Activated T-cell treated with anti-CD3 and anti-CD28 coated beads, Interleukin-2, amount 50 U/mL, for 24 hours (primary cell): ENCODE results near the gene HLA-DPB1.

Experiments used
- DNase-seq: peaks from one replicate; pipeline ENCODE4 v3.0.0-alpha.2; 2020
- H3K27ac Mint-ChIP-seq: 2 replicates; pipeline ENCODE4 v1.8.0; 2020; ENCODE audit warnings: mild to moderate bottlenecking, mixed read lengths
- H3K27me3 Mint-ChIP-seq: 2 replicates; pipeline ENCODE4 v1.8.0; 2020; ENCODE audit warnings: mixed read lengths
- H3K36me3 Mint-ChIP-seq: 2 replicates; pipeline ENCODE4 v1.8.0; 2020; ENCODE audit warnings: low read depth, mixed read lengths
- H3K4me1 Mint-ChIP-seq: 2 replicates; pipeline ENCODE4 v1.8.0; 2020; ENCODE audit warnings: low read depth, mixed read lengths
- H3K4me3 Mint-ChIP-seq: 2 replicates; pipeline ENCODE4 v1.8.0; 2020; ENCODE audit warnings: mild to moderate bottlenecking, moderate library complexity, mixed read lengths
- H3K9me3 Mint-ChIP-seq: 2 replicates; pipeline ENCODE4 v1.8.0; 2020; ENCODE audit warnings: mixed read lengths

The HLA-DPB1 gene

DNA sequence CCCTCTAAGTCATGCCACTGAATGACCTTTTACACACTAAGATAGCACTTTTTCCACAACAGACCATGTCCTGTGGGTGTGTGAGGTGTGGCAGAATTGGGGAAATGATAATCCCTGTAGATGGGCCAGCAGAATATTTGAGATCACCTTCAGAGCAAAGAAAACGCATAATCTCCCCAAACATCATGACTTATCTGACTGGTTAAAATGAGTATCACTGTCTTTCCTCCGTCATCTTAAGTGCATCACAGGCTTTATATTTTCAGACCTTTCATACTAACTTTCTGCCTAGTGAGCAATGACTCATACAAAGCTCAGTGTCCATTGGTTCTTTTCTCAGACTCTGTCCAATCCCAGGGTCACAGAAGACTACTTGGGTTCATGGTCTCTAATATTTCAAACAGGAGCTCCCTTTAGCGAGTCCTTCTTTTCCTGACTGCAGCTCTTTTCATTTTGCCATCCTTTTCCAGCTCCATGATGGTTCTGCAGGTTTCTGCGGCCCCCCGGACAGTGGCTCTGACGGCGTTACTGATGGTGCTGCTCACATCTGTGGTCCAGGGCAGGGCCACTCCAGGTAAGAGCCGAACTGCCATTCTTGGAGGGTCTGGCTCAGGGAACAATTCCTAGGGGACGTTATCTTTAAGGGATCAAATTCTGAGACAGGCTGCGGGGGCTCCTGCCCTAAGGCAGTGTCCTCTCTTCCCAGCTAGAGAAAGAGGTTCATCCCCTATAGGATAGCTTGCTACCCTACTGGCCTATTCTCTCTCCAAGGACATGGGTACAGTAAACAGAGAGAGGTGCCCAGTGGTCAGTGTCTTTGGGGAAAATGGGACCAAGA lies at the start of gene HLA-DPB1:
HLA-DPB1 (plus strand) TSS at position 423 of the 838 bp plus-strand sequence; CDS start at position 475, 52 bp downstream.
- H3K27ac Mint-ChIP-seq = peak within 1 kb of the TSS; percentile 65
- H3K4me3 Mint-ChIP-seq = peak within 1 kb of the TSS; percentile 76
- no peaks in the 10 kb centered on the region for H3K36me3 Mint-ChIP-seq
- no peaks in the 10 kb centered on the region for H3K9me3 Mint-ChIP-seq
- H3K27me3 Mint-ChIP-seq = no peaks in the 10 kb centered on the region
- peak; percentile 60 for DNase-seq
- peaks cover 52% of the 10 kb centered on the region for H3K4me1 Mint-ChIP-seq

DNA sequence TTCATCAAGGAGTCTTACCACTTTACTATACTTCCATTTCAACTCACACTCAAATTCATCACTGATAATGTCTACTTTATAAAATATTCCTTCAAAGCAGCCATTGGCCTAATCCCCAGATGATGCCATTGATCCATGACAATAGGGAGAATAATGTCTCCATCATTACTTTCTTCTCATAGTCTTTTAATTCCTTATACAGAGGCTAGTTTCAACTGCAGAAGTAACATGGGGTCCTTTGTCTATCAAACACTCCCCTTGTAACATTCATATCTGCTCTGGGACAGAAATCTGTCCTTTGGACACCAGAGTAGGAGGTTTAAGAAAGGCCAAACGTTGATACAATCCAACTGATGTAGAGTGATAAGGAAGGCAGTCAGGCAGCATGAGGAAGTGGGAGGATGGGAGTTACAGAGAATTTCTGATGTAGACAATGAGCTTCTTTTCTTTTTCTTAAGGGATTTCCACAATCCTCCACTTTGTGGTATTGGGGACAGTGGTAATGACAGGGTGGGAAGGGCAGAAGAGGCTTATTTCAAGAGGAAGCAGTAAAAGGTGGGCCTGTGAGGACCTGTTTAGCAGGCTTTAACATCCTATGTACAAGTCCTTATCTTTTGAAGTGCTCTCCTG lies 47.5 kb upstream of the HLA-DPB1 start:
- no peaks in the 10 kb centered on the region for H3K36me3 Mint-ChIP-seq
- no peaks in the 10 kb centered on the region for H3K9me3 Mint-ChIP-seq
- H3K4me3 Mint-ChIP-seq = no peak overlapping the region
- H3K4me1 Mint-ChIP-seq = peaks cover 11% of the 10 kb centered on the region
- DNase-seq = no peak
- peaks cover 11% of the 10 kb centered on the region for H3K27me3 Mint-ChIP-seq
- H3K27ac Mint-ChIP-seq = no peak overlapping the region

DNA sequence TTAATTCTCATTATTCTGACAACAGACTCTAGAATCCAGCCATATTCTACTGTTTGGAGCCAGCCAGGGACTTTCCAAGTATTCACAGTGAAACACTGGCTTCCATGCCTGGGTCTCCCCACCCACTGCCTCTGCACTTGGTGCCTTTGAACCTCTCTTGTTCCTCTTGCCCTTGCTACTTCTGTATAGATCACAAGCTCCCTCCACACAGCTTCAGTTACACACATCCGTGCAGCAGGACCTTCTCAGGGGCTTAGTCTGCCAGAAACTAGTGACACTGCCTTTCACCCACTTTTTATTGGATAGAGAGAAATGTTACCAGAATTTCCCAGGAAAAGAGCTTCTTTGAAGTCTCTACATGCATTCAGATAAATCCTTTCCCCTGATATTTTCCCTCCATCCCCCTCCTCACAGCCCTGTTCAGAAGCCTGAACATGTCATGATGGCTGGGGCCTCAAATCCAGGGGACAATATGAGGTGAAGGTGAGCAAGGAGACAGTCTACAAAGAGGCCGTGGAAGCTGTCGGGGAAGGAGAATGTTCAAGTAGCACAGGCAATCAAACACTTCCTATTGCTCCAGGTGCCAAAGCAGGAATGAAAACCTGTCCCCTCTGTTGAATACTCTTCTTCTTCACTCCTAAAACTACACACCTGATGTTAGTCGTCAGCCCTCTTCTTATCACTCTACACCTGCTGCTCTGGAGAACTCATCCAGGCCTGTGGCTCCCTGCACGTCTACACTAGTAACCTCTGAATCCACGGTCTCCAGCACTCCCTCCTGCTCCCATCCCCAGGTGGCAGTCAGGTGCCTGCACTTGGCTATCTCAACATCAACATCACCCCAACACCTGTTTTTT lies 46.2 kb upstream of the HLA-DPB1 start:
- H3K4me1 Mint-ChIP-seq = peaks cover 11% of the 10 kb centered on the region
- no peak for DNase-seq

DNA sequence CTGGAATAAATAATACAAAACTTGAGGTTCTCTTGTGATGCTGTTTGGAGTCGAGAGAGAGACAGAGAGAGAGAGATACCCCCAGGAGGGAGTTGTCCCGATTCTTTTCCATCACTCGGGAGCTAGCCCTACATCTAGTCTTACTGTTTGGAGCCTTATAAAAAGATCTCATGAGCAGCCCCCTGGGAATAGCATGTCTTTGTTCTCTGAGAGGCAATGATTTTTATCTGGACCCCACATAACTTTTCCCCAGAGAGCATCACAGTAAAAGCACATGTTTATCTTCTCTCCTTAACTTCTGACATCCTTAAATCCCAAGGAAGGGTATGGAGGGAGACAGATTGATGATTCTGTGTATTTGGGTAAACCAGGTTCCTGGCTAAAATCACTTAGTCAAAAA lies 45.5 kb upstream of the HLA-DPB1 start:
- Mint-ChIP-seq H3K36me3 (no peaks in the 10 kb centered on the region), H3K4me1 (peaks cover 11% of the 10 kb centered on the region), H3K4me3 (no peak overlapping the region), H3K27ac (no peak overlapping the region), H3K27me3 (peaks cover 17% of the 10 kb centered on the region), H3K9me3 (peaks cover 4% of the 10 kb centered on the region)
- no peak for DNase-seq

More for the DNA sequence above, 46.2 kb upstream of the HLA-DPB1 start:
- Mint-ChIP-seq H3K4me3 (no peak overlapping the region), H3K27me3 (peaks cover 14% of the 10 kb centered on the region), H3K27ac (no peak overlapping the region), H3K9me3 (no peaks in the 10 kb centered on the region), H3K36me3 (no peaks in the 10 kb centered on the region)

DNA sequence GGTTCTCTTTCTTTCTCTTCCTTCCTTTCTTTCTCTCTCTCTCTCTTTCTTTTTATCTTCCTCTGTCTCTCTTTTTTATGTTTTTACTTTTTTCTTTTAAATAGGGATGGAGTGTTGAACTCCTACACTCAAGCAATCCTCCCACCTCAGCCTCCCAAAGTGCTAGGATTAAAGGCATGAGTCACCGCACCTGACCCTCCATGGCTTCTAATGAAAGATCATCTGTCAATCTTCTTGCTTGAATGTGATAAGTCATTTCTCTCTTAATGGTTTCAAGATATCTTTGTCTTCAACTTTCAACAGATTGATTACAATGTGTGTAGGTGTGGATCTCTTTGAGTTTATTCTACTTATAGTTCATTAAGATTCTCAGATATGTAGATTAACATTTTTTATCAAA lies 41.2 kb upstream of the HLA-DPB1 start:
- Mint-ChIP-seq H3K4me1 (peaks cover under 1% of the 10 kb centered on the region), H3K36me3 (no peaks in the 10 kb centered on the region), H3K27me3 (peaks cover 25% of the 10 kb centered on the region), H3K9me3 (peaks cover 14% of the 10 kb centered on the region), H3K4me3 (no peak overlapping the region), H3K27ac (no peak overlapping the region)
- DNase-seq = no peak

DNA sequence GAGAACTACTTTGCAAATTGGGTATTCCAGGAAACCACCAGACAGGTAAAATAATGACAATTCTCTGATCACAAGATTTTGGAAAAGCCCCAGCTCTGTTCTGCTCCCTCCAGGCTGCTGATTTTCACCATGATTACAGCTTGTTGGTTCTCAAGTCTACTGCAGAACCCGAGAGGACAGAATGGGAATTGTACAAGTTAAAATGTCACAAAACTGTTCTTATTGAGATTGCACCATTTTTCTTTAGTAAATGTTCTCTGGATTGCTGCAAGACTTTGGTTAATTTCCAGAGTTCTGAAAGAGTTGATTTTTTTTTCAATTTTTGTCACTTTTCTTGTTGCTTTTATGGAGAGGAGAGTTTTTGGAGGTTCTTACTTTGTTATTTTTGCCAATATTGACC lies 39.3 kb upstream of the HLA-DPB1 start:
- no peaks in the 10 kb centered on the region for H3K36me3 Mint-ChIP-seq
- no peaks in the 10 kb centered on the region for H3K4me1 Mint-ChIP-seq
- H3K4me3 Mint-ChIP-seq = no peak overlapping the region
- no peak overlapping the region for H3K27ac Mint-ChIP-seq
- peaks cover 14% of the 10 kb centered on the region for H3K9me3 Mint-ChIP-seq
- DNase-seq = no peak
- peaks cover 21% of the 10 kb centered on the region for H3K27me3 Mint-ChIP-seq

DNA sequence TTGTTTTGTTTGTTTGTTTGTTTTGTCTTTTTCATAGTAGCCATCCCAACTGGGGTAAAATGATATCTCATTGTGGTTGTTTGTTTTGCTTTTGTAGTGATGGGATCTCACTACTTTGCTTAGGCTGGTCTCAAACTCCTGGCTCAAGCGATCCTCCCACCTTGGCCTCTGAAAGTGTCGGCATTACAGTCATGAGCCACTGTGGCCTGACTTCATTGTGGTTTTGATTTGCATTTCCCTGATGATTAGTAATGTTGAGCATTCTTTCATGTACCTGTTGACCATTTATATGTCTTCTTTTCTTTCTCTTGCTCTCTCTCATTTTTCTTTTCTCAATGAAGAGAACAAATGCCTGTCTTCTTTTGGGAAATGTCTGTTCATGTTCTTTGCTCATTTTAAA lies 35.6 kb upstream of the HLA-DPB1 start:
- H3K27ac Mint-ChIP-seq = no peak overlapping the region

DNA sequence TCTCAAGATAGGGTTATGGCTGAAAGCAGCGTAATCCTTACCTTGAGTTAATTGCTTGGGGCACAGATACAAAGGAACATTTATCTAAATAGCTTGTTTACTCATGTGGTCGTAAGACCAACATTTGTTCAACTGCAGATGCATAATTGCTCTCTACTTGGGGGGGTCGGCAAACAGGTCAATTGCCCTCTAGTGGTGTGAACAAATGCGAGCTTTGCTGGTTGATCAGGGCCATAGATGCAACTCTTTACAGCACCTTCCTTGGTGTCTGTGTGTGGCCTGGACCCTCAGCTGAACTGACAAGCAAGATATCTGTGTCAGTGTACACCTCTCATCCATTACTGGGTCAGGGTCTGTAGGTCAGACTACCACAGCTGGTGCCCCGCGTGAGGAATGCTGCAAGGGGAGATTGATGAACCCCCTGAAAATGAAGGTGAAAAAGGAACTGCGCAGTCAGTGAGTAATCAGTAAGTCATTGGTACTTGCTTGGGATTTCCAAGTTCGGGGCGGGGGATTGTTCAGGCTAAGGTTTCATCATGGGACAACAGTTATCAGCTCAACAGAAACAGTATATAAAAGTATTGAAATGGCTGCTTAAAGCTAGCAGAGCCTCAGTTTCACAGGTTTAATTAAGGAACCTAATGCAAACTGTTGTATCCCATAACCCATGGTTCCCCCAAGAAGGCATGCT lies 26.3 kb upstream of the HLA-DPB1 start:
- H3K9me3 Mint-ChIP-seq = no peaks in the 10 kb centered on the region
- H3K27ac Mint-ChIP-seq = no peak overlapping the region
- H3K4me1 Mint-ChIP-seq = no peaks in the 10 kb centered on the region
- DNase-seq = no peak
- H3K4me3 Mint-ChIP-seq = no peak overlapping the region
- H3K27me3 Mint-ChIP-seq = peaks cover 56% of the 10 kb centered on the region
- H3K36me3 Mint-ChIP-seq = no peaks in the 10 kb centered on the region

More for the DNA sequence above, 35.6 kb upstream of the HLA-DPB1 start:
- Mint-ChIP-seq H3K36me3 (no peaks in the 10 kb centered on the region), H3K4me1 (no peaks in the 10 kb centered on the region), H3K27me3 (peaks cover 30% of the 10 kb centered on the region), H3K9me3 (peaks cover 10% of the 10 kb centered on the region), H3K4me3 (no peak overlapping the region)
- DNase-seq = no peak

GRCh38 chr6:33050014-33050810 lies 25.6 kb upstream of the HLA-DPB1 start:
- Mint-ChIP-seq H3K36me3 (no peaks in the 10 kb centered on the region), H3K27ac (no peak overlapping the region), H3K9me3 (no peaks in the 10 kb centered on the region), H3K4me1 (no peaks in the 10 kb centered on the region), H3K27me3 (peaks cover 49% of the 10 kb centered on the region), H3K4me3 (no peak overlapping the region)
- no peak for DNase-seq

- no peaks in the 10 kb centered on the region for H3K36me3 Mint-ChIP-seq
- H3K27ac Mint-ChIP-seq = no peak overlapping the region
- DNase-seq = no peak
Observed at GRCh38 chr6:33052627-33053026, 23.2 kb upstream of the HLA-DPB1 start.

DNA sequence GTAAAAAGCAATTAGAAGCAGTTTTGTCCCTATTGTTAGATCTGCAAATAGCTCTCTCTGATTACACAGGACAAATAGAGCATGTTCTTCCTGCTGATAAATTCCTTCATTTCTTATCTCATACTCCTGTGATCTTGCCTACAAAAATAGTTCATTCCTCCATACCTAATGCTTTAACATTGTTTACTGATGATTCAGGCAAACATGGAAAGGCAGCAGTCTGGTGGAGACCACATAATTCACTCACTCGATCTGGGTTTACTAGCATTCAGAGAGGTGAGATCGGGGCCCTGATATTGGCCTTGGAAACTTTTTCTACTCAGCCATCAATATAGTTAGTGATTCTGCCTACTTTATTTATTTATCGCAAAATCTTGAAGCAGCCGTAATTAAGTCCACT lies 22.6 kb upstream of the HLA-DPB1 start:
- Mint-ChIP-seq H3K27me3 (peaks cover 33% of the 10 kb centered on the region), H3K36me3 (no peaks in the 10 kb centered on the region), H3K4me3 (no peak overlapping the region), H3K4me1 (no peaks in the 10 kb centered on the region), H3K27ac (no peak overlapping the region), H3K9me3 (no peaks in the 10 kb centered on the region)
- no peak for DNase-seq

More at GRCh38 chr6:33052627-33053026, 23.2 kb upstream of the HLA-DPB1 start:
- Mint-ChIP-seq H3K27me3 (peaks cover 36% of the 10 kb centered on the region), H3K9me3 (no peaks in the 10 kb centered on the region), H3K4me1 (no peaks in the 10 kb centered on the region), H3K4me3 (no peak overlapping the region)

DNA sequence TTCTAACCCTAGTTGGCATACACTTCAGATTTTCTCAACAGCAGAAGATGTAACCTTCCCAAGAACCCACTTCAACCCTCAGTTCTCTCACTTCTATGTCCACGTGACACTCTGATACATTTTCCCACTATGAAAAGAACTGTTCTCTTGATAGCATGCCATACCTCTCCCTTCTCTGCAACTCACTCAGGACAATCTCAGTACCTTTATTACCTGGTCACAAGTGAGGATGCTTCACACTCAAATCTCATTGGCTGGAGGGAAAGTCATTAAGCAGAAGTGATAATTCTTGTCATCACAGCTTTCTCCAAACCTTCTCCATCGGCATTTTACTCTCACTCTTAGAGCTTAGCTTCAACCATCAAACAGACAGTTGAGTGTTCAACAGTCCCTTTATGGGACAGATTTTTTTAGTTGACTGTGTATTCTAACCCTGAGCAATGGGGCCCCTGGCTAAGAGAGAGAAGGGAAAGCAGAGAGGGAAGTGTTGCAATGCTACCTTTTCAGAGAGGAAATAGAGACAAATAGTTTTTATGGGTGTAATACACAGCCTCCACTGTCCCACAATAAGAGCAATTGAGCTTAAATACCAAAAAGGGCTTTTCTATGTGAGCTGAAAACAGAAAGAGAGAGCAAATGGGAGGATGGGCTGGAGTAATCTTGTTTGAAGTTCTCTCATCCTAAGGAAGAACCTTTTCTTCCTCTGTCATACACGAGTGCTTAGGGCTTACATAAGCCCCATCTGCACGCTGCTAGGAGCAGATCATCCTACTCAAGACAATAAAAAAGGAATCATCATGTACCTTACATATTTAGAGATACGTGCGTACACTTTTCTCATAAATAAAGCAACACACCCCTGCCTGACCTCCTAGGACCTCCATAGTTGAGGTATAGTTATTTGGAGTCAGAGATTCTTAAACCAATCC lies 18.3 kb upstream of the HLA-DPB1 start:
- Mint-ChIP-seq H3K4me3 (no peak overlapping the region), H3K27ac (no peak overlapping the region), H3K4me1 (no peaks in the 10 kb centered on the region), H3K9me3 (no peaks in the 10 kb centered on the region), H3K36me3 (no peaks in the 10 kb centered on the region), H3K27me3 (peaks cover 14% of the 10 kb centered on the region)
- no peak for DNase-seq

DNA sequence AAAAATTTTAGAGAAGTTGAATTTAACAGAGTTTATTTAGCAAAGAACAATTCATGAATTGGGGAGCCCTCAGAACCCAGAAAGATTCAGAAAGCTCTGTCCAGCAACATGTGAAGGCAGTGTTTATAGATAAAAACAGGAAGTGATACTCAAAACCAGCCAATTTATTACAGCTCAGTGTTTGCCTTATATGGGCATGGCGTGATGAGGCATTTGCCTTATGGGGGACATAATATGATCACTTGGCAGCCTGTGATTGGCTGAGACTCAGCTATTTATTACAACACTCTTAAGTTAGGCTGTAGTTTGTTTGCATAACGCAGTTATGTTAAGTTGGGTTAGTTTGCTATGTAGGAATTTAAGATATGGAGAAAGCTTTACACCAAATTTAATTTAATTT lies 13.8 kb upstream of the HLA-DPB1 start:
- Mint-ChIP-seq H3K27ac (no peak overlapping the region), H3K36me3 (peaks cover 2% of the 10 kb centered on the region), H3K4me3 (no peak overlapping the region), H3K4me1 (peaks cover 2% of the 10 kb centered on the region), H3K27me3 (peaks cover 11% of the 10 kb centered on the region), H3K9me3 (no peaks in the 10 kb centered on the region)
- no peak for DNase-seq
